Measurements from ENCODE around the gene ARL13B.

Gene ARL13B

GRCh38 chr3:94004301-94004910 lies 24.5 kb downstream of the ARL13B start:
- Histone ChIP-seq H2AFZ (ENCODE audit: low read length) (peak overlapping the region; percentile 62; the same call in 1 of the 2 replicates), H3K4me2 (ENCODE audit: low read depth, low read length) (peak overlapping the region; percentile 62; the same call in 1 of the 2 replicates), H3K9ac (ENCODE audit: low read length) (peak overlapping the region; percentile 28; the same call in 1 of the 2 replicates), H3K79me2 (ENCODE audit: low read length) (no peaks in the 10 kb centered on the region), H3K27ac (ENCODE audit: low read length) (no peak overlapping the region), H3F3A (ENCODE audit: insufficient read depth, low read length) (no peaks in the 10 kb centered on the region), H3K9me2 (replicated peaks; ENCODE audit: insufficient read depth, low read length) (no peaks in the 10 kb centered on the region), H3K27me3 (replicated peaks; ENCODE audit: insufficient read depth, low read length) (no peaks in the 10 kb centered on the region), H3K36me3 (replicated peaks; ENCODE audit: insufficient read depth, low read length) (no peaks in the 10 kb centered on the region), H3K9me3 (replicated peaks; ENCODE audit: insufficient read depth, low read length) (no peaks in the 10 kb centered on the region), H3K4me1 (ENCODE audit: low read length) (no peaks in the 10 kb centered on the region), H4K20me1 (ENCODE audit: insufficient read depth, low read length) (no peaks in the 10 kb centered on the region), H3K4me3 (ENCODE audit: low read length) (peak overlapping the region; percentile 37; the same call in 1 of the 2 replicates)
- TF ChIP-seq CTCF (IDR thresholded peaks at IDR 0.05; ENCODE audit: low read length) = peak; percentile 85
- no peak for TF ChIP-seq EZH2phosphoT487 (IDR thresholded peaks at IDR 0.05; ENCODE audit: low read length)
- DNase-seq = peak; percentile 75

- Histone ChIP-seq H3F3A (ENCODE audit: insufficient read depth, low read length) (no peaks in the 10 kb centered on the region), H2AFZ (ENCODE audit: low read length) (no peak overlapping the region), H3K36me3 (replicated peaks; ENCODE audit: insufficient read depth, low read length) (no peaks in the 10 kb centered on the region), H3K4me1 (ENCODE audit: low read length) (no peaks in the 10 kb centered on the region), H3K4me3 (ENCODE audit: low read length) (no peak overlapping the region), H4K20me1 (ENCODE audit: insufficient read depth, low read length) (no peaks in the 10 kb centered on the region), H3K27me3 (replicated peaks; ENCODE audit: insufficient read depth, low read length) (no peaks in the 10 kb centered on the region), H3K79me2 (ENCODE audit: low read length) (no peaks in the 10 kb centered on the region), H3K27ac (ENCODE audit: low read length) (no peak overlapping the region), H3K9me3 (replicated peaks; ENCODE audit: insufficient read depth, low read length) (no peaks in the 10 kb centered on the region), H3K9ac (ENCODE audit: low read length) (no peak overlapping the region), H3K9me2 (replicated peaks; ENCODE audit: insufficient read depth, low read length) (no peaks in the 10 kb centered on the region), H3K4me2 (ENCODE audit: low read depth, low read length) (no peak overlapping the region)
- no peak for DNase-seq
- no peak for TF ChIP-seq EZH2phosphoT487 (IDR thresholded peaks at IDR 0.05; ENCODE audit: low read length)
- TF ChIP-seq CTCF (IDR thresholded peaks at IDR 0.05; ENCODE audit: low read length) = no peak
- TF ChIP-seq EZH2 (optimal IDR thresholded peaks at IDR 0.05; ENCODE audit: low read depth, low read length) = no peak
These were observed 28.3 kb downstream of the ARL13B start for GRCh38 chr3:94008253-94008652.

DNA sequence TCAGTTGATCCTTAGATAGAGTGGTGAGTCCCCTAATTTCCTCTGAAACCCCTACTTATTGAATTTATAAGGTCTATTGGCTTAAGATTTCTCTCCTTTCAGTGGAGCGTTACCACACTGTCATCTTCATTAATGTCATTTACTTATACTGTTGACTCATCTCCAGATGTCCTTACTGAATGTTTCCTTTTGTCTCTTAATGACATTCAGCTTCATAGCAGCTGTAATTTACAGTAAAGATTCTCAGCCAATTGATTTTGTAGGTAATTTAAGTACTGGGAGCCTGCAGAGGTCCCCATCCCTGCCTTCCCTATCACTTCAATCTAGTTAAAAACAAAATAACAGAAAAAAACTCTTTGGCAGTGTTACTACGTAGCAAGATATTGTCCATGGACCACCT lies 29.7 kb downstream of the ARL13B start:
- Histone ChIP-seq H3K79me2 (ENCODE audit: low read length) (no peaks in the 10 kb centered on the region), H3K27ac (ENCODE audit: low read length) (no peak overlapping the region), H4K20me1 (ENCODE audit: insufficient read depth, low read length) (no peaks in the 10 kb centered on the region), H3F3A (ENCODE audit: insufficient read depth, low read length) (no peaks in the 10 kb centered on the region), H3K4me2 (ENCODE audit: low read depth, low read length) (no peak overlapping the region), H3K4me1 (ENCODE audit: low read length) (no peaks in the 10 kb centered on the region), H3K9me3 (replicated peaks; ENCODE audit: insufficient read depth, low read length) (no peaks in the 10 kb centered on the region), H3K36me3 (replicated peaks; ENCODE audit: insufficient read depth, low read length) (no peaks in the 10 kb centered on the region), H3K9me2 (replicated peaks; ENCODE audit: insufficient read depth, low read length) (no peaks in the 10 kb centered on the region), H3K9ac (ENCODE audit: low read length) (no peak overlapping the region), H2AFZ (ENCODE audit: low read length) (no peak overlapping the region), H3K4me3 (ENCODE audit: low read length) (no peak overlapping the region), H3K27me3 (replicated peaks; ENCODE audit: insufficient read depth, low read length) (no peaks in the 10 kb centered on the region)
- DNase-seq = no peak
- TF ChIP-seq CTCF (IDR thresholded peaks at IDR 0.05; ENCODE audit: low read length) (no peak), EZH2phosphoT487 (IDR thresholded peaks at IDR 0.05; ENCODE audit: low read length) (no peak), EZH2 (optimal IDR thresholded peaks at IDR 0.05; ENCODE audit: low read depth, low read length) (no peak)
